Activated CD8-positive, alpha-beta T cell treated with anti-CD3 and anti-CD28 coated beads, Interleukin-2, amount 10 ng/mL, durations not matched to agents 7 days and 5 days (primary cell): ENCODE measurements around the gene TAAR6. TPM values are rescaled to one million over a fixed set of nuclear protein-coding genes. Genes with fewer than 3 reads are reported as not detected.
"Not testable (repeated sequence)": the region's sequence is repeated elsewhere in the genome, so short reads cannot be mapped to it uniquely, and the experiment has no call there.

Source experiments
- ATAC-seq: fragments of 150-1000 bp; cut with Tn5 transposase; one replicate; pipeline ENCODE4 v1.10.0; 2021; ENCODE audit warnings: moderate library complexity
- CTCF ChIA-PET: fragments of 350-600 bp; sonication (Branson Sonifier 250); formaldehyde crosslinking; loops from one replicate; lab custom pipeline; 2021; ENCODE audit warnings: antibody characterized with exemption; lab: Charles Lee
- POLR2A ChIA-PET: fragments of 350-600 bp; sonication (Branson Sonifier 250); formaldehyde crosslinking; loops from one replicate; lab custom pipeline; 2021; ENCODE audit warnings: antibody characterized with exemption; lab: Charles Lee
- DNase-seq: peaks from one replicate; pipeline ENCODE4 v3.0.0-alpha.2; 2020
- H3K27ac Mint-ChIP-seq: one replicate; pipeline ENCODE4 v1.8.0; 2021; ENCODE audit warnings: mild to moderate bottlenecking, mixed read lengths
- H3K27me3 Mint-ChIP-seq: one replicate; pipeline ENCODE4 v1.8.0; 2021; ENCODE audit warnings: low read depth, mixed read lengths
- H3K36me3 Mint-ChIP-seq: one replicate; pipeline ENCODE4 v1.8.0; 2021; ENCODE audit warnings: low read depth, mixed read lengths
- H3K4me1 Mint-ChIP-seq: one replicate; pipeline ENCODE4 v1.8.0; 2021; ENCODE audit warnings: low read depth, mixed read lengths
- H3K4me3 Mint-ChIP-seq: one replicate; pipeline ENCODE4 v1.8.0; 2021; ENCODE audit warnings: mild to moderate bottlenecking, mixed read lengths
- H3K9me3 Mint-ChIP-seq: one replicate; pipeline ENCODE4 v1.8.0; 2022; ENCODE audit warnings: mixed read lengths; ENCODE audit not compliant: insufficient read depth
- total RNA-seq, 2 experiments: library from RNA; stranded (reverse); gene quantifications; one replicate each; pipeline ENCODE4 v1.2.3, GENCODE V29; 2021

Gene TAAR6
- total RNA-seq, 2 experiments from 2014 or later: not detected

GRCh38 chr6:132590362-132590761 is 20.2 kb downstream of the TAAR6 start:
- DNase-seq: no peak
- CTCF ChIA-PET: no interaction called here
- ATAC-seq: no peak
- POLR2A ChIA-PET: no interaction called here
- no peaks in the 10 kb centered on the region for H3K9me3 Mint-ChIP-seq
- no peak overlapping the region for H3K27ac Mint-ChIP-seq
- no peak overlapping the region for H3K4me3 Mint-ChIP-seq
- H3K27me3 Mint-ChIP-seq: peaks cover 15% of the 10 kb centered on the region
- H3K36me3 Mint-ChIP-seq: no peaks in the 10 kb centered on the region
- no peaks in the 10 kb centered on the region for H3K4me1 Mint-ChIP-seq

- Mint-ChIP-seq H3K4me1 (no peaks in the 10 kb centered on the region), H3K4me3 (no peak overlapping the region), H3K36me3 (no peaks in the 10 kb centered on the region), H3K27me3 (peaks cover 18% of the 10 kb centered on the region), H3K9me3 (no peaks in the 10 kb centered on the region), H3K27ac (no peak overlapping the region)
- CTCF ChIA-PET: no interaction called here
- ATAC-seq (no peak), DNase-seq (no peak)
- POLR2A ChIA-PET: no interaction called here
Measured at GRCh38 chr6:132592855-132593254, 22.7 kb downstream of the TAAR6 start.

GRCh38 chr6:132596201-132596600 is 26.1 kb downstream of the TAAR6 start:
- ATAC-seq: no peak
- H3K4me1 Mint-ChIP-seq: no peaks in the 10 kb centered on the region
- ChIA-PET CTCF (interaction anchor here (1.6 kb wide), 1 partner anchor 317 kb away, joined by 3 read pairs; no protein-coding TSS in a partner anchor), POLR2A (no interaction called here)
- no peaks in the 10 kb centered on the region for H3K9me3 Mint-ChIP-seq
- no peak for DNase-seq
- no peak overlapping the region for H3K4me3 Mint-ChIP-seq
- peaks cover 25% of the 10 kb centered on the region for H3K27me3 Mint-ChIP-seq
- no peaks in the 10 kb centered on the region for H3K36me3 Mint-ChIP-seq
- no peak overlapping the region for H3K27ac Mint-ChIP-seq

- Mint-ChIP-seq H3K9me3 (no peaks in the 10 kb centered on the region), H3K36me3 (no peaks in the 10 kb centered on the region), H3K4me3 (no peak overlapping the region), H3K27ac (no peak overlapping the region), H3K4me1 (no peaks in the 10 kb centered on the region), H3K27me3 (peaks cover 25% of the 10 kb centered on the region)
- ChIA-PET POLR2A (no interaction called here), CTCF (interaction anchor here (1.1 kb wide), 1 partner anchor 319 kb away, joined by 4 read pairs; no protein-coding TSS in a partner anchor)
- ATAC-seq (peak; percentile 53), DNase-seq (no peak)
Measured at GRCh38 chr6:132598473-132598872, 28.4 kb downstream of the TAAR6 start.

GRCh38 chr6:132600900-132601299 is 30.8 kb downstream of the TAAR6 start:
- H3K27ac Mint-ChIP-seq, H3K4me3 Mint-ChIP-seq, H3K9me3 Mint-ChIP-seq, H3K4me1 Mint-ChIP-seq, ATAC-seq, POLR2A ChIA-PET, H3K36me3 Mint-ChIP-seq, DNase-seq, CTCF ChIA-PET: not testable (repeated sequence)
- peaks cover 18% of the 10 kb centered on the region for H3K27me3 Mint-ChIP-seq

GRCh38 chr6:132604635-132605152 is 34.6 kb downstream of the TAAR6 start:
- POLR2A ChIA-PET: no interaction called here
- no peak overlapping the region for H3K4me3 Mint-ChIP-seq

GRCh38 chr6:132607544-132608233 is 37.6 kb downstream of the TAAR6 start:
- Mint-ChIP-seq H3K36me3 (no peaks in the 10 kb centered on the region), H3K4me1 (no peaks in the 10 kb centered on the region), H3K9me3 (no peaks in the 10 kb centered on the region), H3K4me3 (no peak overlapping the region), H3K27ac (no peak overlapping the region), H3K27me3 (peaks cover 6% of the 10 kb centered on the region)
- ChIA-PET CTCF (no interaction called here), POLR2A (interaction anchor here (0.6 kb wide), 1 partner anchor 95 kb away, joined by 3 read pairs; the partner anchor contains the start of gene STX7)
- ATAC-seq: no peak
- no peak for DNase-seq

More at GRCh38 chr6:132604635-132605152, 34.6 kb downstream of the TAAR6 start:
- ATAC-seq (no peak), DNase-seq (no peak)
- no peak overlapping the region for H3K27ac Mint-ChIP-seq
- H3K9me3 Mint-ChIP-seq: no peaks in the 10 kb centered on the region
- no peaks in the 10 kb centered on the region for H3K36me3 Mint-ChIP-seq
- no peaks in the 10 kb centered on the region for H3K4me1 Mint-ChIP-seq
- H3K27me3 Mint-ChIP-seq: peaks cover 11% of the 10 kb centered on the region
- CTCF ChIA-PET: no interaction called here

GRCh38 chr6:132611616-132612015 is 41.5 kb downstream of the TAAR6 start:
- CTCF ChIA-PET: no interaction called here
- Mint-ChIP-seq H3K4me1 (no peaks in the 10 kb centered on the region), H3K27ac (no peak overlapping the region), H3K36me3 (no peaks in the 10 kb centered on the region), H3K9me3 (no peaks in the 10 kb centered on the region), H3K4me3 (no peak overlapping the region), H3K27me3 (peaks cover 8% of the 10 kb centered on the region)
- ATAC-seq (no peak), DNase-seq (no peak)
- POLR2A ChIA-PET: no interaction called here

GRCh38 chr6:132612449-132613108 is 42.5 kb downstream of the TAAR6 start:
- Mint-ChIP-seq H3K27me3 (peaks cover 8% of the 10 kb centered on the region), H3K36me3 (no peaks in the 10 kb centered on the region), H3K9me3 (no peaks in the 10 kb centered on the region), H3K27ac (no peak overlapping the region), H3K4me1 (no peaks in the 10 kb centered on the region), H3K4me3 (no peak overlapping the region)
- DNase-seq: no peak
- ATAC-seq: no peak
- POLR2A ChIA-PET: no interaction called here
- CTCF ChIA-PET: no interaction called here

- ATAC-seq (no peak), DNase-seq (no peak)
- peaks cover 10% of the 10 kb centered on the region for H3K27me3 Mint-ChIP-seq
- H3K36me3 Mint-ChIP-seq: no peaks in the 10 kb centered on the region
- no peaks in the 10 kb centered on the region for H3K4me1 Mint-ChIP-seq
- CTCF ChIA-PET: no interaction called here
- H3K4me3 Mint-ChIP-seq: peak overlapping the region; percentile 55
- no peak overlapping the region for H3K27ac Mint-ChIP-seq
- no peaks in the 10 kb centered on the region for H3K9me3 Mint-ChIP-seq
- POLR2A ChIA-PET: no interaction called here
Measured at GRCh38 chr6:132614554-132614953, 44.4 kb downstream of the TAAR6 start.

GRCh38 chr6:132616677-132617076 is 46.6 kb downstream of the TAAR6 start:
- ChIA-PET POLR2A (no interaction called here), CTCF (no interaction called here)
- Mint-ChIP-seq H3K4me1 (no peaks in the 10 kb centered on the region), H3K4me3 (no peak overlapping the region), H3K27me3 (peaks cover 13% of the 10 kb centered on the region), H3K27ac (no peak overlapping the region), H3K9me3 (no peaks in the 10 kb centered on the region), H3K36me3 (no peaks in the 10 kb centered on the region)
- ATAC-seq (no peak), DNase-seq (no peak)
